Gastrocnemius medialis (tissue), 4 donors: Measurements from ENCODE around the gene ANKRD13B.

Experiments
- CTCF ChIP-seq, 5 experiments: fragments of 450-650 bp in 3 of 5; fragments of 200-600 bp in 2 of 5; sonication (generic) in 2 of 5; IDR thresholded peaks in 4 of 5; conservative IDR thresholded peaks in 1 of 5; 1 replicate in 4 of 5; 2 replicates in 1 of 5; pipeline ENCODE4 v1.5.1; 2016 to 2019; ENCODE audit warnings: antibody characterized with exemption in 5 of 5, mild to moderate bottlenecking in 3 of 5, moderate library complexity in 3 of 5
- POLR2A ChIP-seq, 2 donors: fragments of 450-650 bp; IDR thresholded peaks; one replicate each; pipeline ENCODE4 v1.6.1; 2017; ENCODE audit warnings: antibody characterized with exemption in 2 of 2, mild to moderate bottlenecking in 2 of 2, moderate library complexity in 2 of 2

GRCh38 chr17:29576214-29577000 is 16.5 kb upstream of the ANKRD13B start:
- TF ChIP-seq POLR2A (IDR thresholded peaks at IDR 0.05) (no peak), CTCF (IDR thresholded peaks at IDR 0.05 in 4 of 5, conservative IDR thresholded peaks at IDR 0.05 in 1 of 5) (no peak)
